WI38 (cell line): Measurements from ENCODE around the gene TRIM10.

Experiments used
- H3K4me3 ChIP-seq: 2 replicates; pipeline ENCODE4 v1.5.1; 2011; ENCODE audit warnings: low read depth, mild to moderate bottlenecking, control low read depth, low read length
- TF ChIP-seq, protein P1 (sequence below): IDR thresholded peaks from 2 replicates; pipeline ENCODE4 v1.5.1; 2012; ENCODE audit warnings: low read depth, mild to moderate bottlenecking, control low read depth, low read length

The TRIM10 gene

DNA sequence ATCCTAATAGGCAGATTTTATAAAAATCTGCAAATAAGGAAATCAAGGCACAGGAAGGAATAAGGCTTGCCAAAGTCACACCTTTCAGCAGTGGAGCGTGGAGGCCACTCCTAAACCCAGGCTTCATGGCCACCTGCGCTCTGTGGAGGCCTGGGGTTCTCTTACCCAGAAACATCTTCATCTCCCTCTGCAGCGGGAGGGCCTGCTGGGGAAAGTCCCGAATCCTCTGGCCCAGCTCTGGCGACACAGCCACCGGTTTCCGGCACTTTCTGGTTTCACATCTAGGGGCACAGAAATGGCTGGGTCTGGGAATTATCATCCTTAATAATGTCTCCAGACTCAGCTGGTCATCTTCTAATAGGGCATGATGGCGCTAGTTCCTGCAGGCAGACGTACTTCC lies 4.2 kb downstream of the TRIM10 start:
- H3K4me3 ChIP-seq: no peak overlapping the region
- TF ChIP-seq, protein P1, sequence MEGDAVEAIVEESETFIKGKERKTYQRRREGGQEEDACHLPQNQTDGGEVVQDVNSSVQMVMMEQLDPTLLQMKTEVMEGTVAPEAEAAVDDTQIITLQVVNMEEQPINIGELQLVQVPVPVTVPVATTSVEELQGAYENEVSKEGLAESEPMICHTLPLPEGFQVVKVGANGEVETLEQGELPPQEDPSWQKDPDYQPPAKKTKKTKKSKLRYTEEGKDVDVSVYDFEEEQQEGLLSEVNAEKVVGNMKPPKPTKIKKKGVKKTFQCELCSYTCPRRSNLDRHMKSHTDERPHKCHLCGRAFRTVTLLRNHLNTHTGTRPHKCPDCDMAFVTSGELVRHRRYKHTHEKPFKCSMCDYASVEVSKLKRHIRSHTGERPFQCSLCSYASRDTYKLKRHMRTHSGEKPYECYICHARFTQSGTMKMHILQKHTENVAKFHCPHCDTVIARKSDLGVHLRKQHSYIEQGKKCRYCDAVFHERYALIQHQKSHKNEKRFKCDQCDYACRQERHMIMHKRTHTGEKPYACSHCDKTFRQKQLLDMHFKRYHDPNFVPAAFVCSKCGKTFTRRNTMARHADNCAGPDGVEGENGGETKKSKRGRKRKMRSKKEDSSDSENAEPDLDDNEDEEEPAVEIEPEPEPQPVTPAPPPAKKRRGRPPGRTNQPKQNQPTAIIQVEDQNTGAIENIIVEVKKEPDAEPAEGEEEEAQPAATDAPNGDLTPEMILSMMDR: no peak

DNA sequence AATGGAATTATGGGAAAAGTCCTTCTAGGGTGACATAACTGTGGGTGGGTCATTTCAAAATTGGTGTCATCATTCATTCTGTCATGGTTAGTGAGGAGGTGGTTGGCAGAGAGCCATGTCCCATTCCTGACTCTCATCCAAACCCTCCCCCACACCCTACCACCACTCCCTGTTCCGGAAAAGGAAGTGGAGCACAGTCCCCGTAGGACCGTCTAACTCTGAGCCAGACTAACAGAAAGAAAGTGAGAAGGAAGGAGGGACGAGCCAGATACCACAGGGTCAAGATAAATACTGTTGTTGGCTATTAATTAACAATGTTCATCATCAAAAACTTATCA lies 4.8 kb downstream of the TRIM10 start:
- no peak overlapping the region for H3K4me3 ChIP-seq
- TF ChIP-seq, protein P1: no peak

DNA sequence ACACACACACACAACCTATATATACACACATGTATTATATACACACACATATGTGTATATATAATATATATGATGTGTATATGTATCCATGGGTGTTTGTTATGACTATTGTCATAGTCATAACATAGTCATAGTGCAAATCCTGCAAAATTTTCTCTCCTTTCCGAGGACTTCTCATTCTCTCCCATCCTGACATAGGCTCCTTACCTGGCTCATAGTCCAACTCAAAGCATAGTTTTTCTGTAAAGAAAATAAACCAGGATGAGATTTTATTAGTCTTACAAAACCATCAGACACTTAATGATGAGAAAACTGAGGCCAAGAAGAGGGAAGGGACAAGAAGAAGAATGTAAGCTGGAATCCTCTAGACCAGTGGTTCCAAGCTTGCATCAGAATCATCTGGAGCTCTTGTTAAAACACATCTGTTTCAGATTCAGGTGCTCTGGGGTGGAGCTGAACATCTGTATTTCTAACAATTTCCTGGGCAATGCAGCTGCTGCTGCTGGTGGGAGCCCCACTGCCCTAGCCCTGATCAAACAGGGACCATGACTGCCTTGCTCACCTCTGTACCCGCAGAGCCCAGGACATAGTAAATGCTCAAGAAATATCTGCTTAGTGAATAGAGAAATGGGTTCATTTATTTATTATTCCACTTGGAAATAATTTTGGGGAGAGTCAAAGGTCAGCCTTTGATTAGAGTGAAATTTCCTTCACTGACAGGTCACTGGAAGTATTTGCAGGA lies 5.3 kb downstream of the TRIM10 start:
- TF ChIP-seq, protein P1: no peak
- H3K4me3 ChIP-seq: no peak overlapping the region

DNA sequence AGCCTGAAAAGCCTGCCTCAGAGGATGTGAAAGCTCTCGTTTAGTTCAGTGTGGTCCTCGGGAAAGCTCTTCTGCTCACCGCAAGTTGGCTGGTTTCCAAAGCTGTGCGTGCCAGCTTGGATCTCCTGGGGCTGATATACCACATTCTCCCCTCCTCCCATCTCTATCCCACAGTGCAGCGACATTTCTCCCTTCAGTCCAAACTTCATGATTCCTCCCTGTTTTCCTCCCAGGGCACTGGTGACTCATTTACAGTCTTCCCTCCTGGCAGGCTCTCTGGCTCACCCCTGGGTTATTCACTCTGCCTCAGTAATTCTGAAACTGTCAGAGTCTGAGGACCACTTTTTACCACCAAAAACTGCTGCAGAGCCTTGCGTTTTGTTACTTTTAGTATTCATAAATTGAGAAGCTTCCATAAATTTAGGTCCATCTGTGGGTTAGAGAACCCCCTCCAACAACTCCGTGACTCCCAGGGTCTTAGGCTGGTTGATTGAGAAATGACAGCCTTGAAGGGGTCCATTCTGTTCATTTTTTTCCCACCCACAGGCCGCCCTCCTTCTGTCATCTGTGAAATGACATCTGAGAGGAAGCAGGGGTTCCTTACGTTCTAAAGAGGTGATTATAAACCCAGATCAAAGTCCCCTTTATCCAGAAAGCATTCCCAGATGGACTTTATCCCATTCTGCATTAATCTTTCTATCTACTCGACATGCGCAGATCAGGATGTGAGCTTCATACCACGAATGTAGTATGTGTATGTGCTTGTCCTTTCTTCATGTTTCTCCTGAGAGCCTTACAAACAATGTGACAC lies 6.1 kb downstream of the TRIM10 start:
- no peak overlapping the region for H3K4me3 ChIP-seq
- TF ChIP-seq, protein P1: no peak

DNA sequence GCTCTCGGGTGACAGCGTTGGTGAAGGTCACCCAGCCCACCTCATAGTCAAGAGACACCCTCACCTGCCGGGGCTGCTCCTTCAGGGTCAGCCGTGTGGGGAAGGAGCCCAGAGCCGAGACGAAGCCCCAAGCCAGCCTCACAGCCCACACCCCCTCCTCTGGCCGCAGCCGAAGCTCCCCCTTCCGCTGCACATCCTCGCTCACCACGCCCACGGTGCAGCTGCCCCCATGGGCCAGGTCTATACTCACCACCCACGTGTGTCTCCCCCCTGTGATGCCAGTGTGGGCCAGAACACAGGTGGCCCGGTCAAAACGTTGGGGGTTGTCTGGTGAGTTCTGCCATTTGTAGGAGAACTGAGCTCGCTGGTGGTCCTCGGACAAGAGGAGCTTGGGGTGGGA lies 7.0 kb downstream of the TRIM10 start:
- H3K4me3 ChIP-seq: no peak overlapping the region
- TF ChIP-seq, protein P1: no peak

DNA sequence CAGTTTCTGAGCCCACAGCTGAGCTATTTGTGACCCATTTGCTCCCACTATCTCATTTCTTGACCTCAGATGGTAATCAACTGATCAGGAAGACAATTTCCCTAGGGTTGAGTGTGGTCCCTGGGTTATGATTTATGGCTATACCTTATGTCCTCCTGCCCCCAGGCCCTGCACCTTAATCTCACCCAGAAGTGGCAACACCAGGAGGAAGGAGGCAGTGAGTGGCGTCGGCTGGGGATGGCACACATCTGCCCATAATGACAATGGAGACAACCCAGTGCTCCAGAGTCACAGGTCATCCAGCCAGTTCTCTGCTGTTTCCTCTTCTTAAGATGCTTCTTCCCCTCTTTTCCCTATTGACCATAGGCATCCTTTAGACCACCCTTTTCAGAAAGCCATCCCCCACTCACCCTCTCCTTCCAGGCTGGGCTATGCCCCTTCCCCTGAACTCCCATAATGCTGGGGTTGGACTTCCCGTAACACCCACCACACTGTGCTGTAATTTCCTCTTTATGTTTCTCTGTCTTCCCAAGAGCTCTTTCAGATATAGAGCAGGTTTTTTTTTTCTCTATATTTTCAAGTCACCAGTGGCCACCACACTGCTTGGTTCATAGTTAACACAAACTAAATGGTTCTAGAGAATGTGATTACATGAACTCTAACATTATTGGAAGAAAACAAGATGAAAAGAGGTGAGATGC lies 8.0 kb downstream of the TRIM10 start:
- H3K4me3 ChIP-seq: no peak overlapping the region

More for the DNA sequence above, 8.0 kb downstream of the TRIM10 start:
- TF ChIP-seq, protein P1: no peak
